Heart right ventricle (tissue), 16 donors: Measurements from ENCODE around the gene INPP5A. TPM values are rescaled to one million over a fixed set of nuclear protein-coding genes. Genes with fewer than 3 reads are reported as not detected.
A peak's percentile ranks its signal among the peaks of the same experiment; 100 is the strongest.

ENCODE experiments used
- ATAC-seq, 8 donors: fragments of 200-7000 bp; cut with Tn5 transposase; one replicate each; pipeline ENCODE4 v1.9.1; 2020; ENCODE audit warnings: mild to moderate bottlenecking in 8 of 8, moderate library complexity in 8 of 8, moderate number of reproducible peaks in 1 of 8
- DNase-seq, 2 donors: peaks; one replicate each; pipeline ENCODE4 v3.0.0-alpha.2; 2020
- H3K27ac ChIP-seq, 10 donors: fragments of 200-600 bp; sonication (generic) in 2 of 10; one replicate each; pipeline versions ENCODE4 v1.5.0 to v1.8.0; 2020 to 2022; ENCODE audit warnings: mild to moderate bottlenecking in 3 of 10
- H3K27me3 ChIP-seq, 7 donors: fragments of 200-600 bp; one replicate each; pipeline ENCODE4 v1.8.0; 2021 to 2022; ENCODE audit warnings: mild to moderate bottlenecking in 2 of 7
- H3K36me3 ChIP-seq, 9 donors: fragments of 200-600 bp; sonication (generic) in 1 of 9; one replicate each; pipeline versions ENCODE4 v1.5.0 to v1.8.0; 2020 to 2022; ENCODE audit warnings: mild to moderate bottlenecking in 2 of 9
- H3K4me1 ChIP-seq, 9 donors: fragments of 200-600 bp; sonication (generic) in 1 of 9; one replicate each; pipeline versions ENCODE4 v1.5.0 to v1.8.0; 2020 to 2022; ENCODE audit warnings: mild to moderate bottlenecking in 4 of 9
- H3K4me3 ChIP-seq, 10 donors: fragments of 200-600 bp; sonication (generic) in 2 of 10; one replicate each; pipeline versions ENCODE4 v1.5.0 to v1.8.0; 2020 to 2022; ENCODE audit warnings: mild to moderate bottlenecking in 7 of 10, moderate library complexity in 2 of 10
- H3K9me3 ChIP-seq, 11 donors: fragments of 200-600 bp in 10 of 11; sonication (generic) in 2 of 11; one replicate each; pipeline versions ENCODE4 v1.5.0 to v1.8.0; 2013 to 2022; ENCODE audit warnings: mild to moderate bottlenecking in 2 of 11, control low read depth in 1 of 11, moderate library complexity in 1 of 11
- WGBS, 2 donors: extraction: QIAGEN DNeasy Blood & Tissue Kit; methylation state at CpG; one replicate each; pipeline ENCODE4 v1.1.7; 2013; ENCODE audit warnings: inconsistent platforms in 1 of 2; 5-methylcytosine and 5-hydroxymethylcytosine counted together
- intact Hi-C, 10 donors: fragments of 100-400 bp; cut with DNase I; formaldehyde crosslinking; loops; one replicate each; pipeline versions ENCODE4 v1.11.1 to v1.14.2; 2022
- polyA plus RNA-seq, 2 donors: library from polyadenylated mRNA; stranded (reverse); fragments of 200-250 nt; gene quantifications; one replicate each; pipeline ENCODE4 v1.2.3, GENCODE V29; 2013
- total RNA-seq, 10 donors: library from RNA; stranded (reverse); fragmentation: NEBNext Ultra II Directional in 3 of 10; extraction: Animal tissue kit (Norgen Biotek cat#: 25700) in 3 of 10; gene quantifications; one replicate each; pipeline versions ENCODE4 v1.2.1 to v1.2.4, GENCODE V29; 2021 to 2023
- TF ChIP-seq, protein P1 (sequence below), 9 donors: fragments of 200-600 bp; sonication (generic) in 2 of 9; IDR thresholded peaks; one replicate each; pipeline versions ENCODE4 v1.5.0 to v1.8.0; 2021 to 2022; ENCODE audit warnings: antibody characterized with exemption in 9 of 9, mild to moderate bottlenecking in 5 of 9, moderate library complexity in 1 of 9
- donor health status: Arrhythmogenic right ventricular cardiomyopathy.
- donor health status: ischemic (EF 13 %, LVEDD 7.1; RV severe dilation, severe dysfunction).
- donor health status: healthy with polysubstance abuse.
- donor health status: DM: no; HTN: yes; CAD: no.
- donor health status: DM: no; HTN: no; CAD: no.
- donor health status: ischemic (EF 25% LVEDD 6.9; RV normal size, moderate dysfunction).
- donor health status: ischemic (EF 25% LVEDD 5.7; RV mildly dilated, moderate dysfunction).
- donor health status: healthy.
- donor health status: DM: yes; HTN: yes; CAD: no.
- donor health status: Ischemic cardiomyopathy.
- donor health status: ischemic (EF 35%, LVEDD 5.7; RV mildly dilated, moderate dysfunction).
- donor health status: nonischemic (EF 11% LVEDD 7.7; RV severe dilation, severe dysfunction).
- donor health status: DM: yes; HTN: yes; CAD: no.
- donor health status: PGD.
- donor health status: ischemic (EF 29% LVEDD 5.4; RV normal size, mild dysfunction).
- donor health status: nonischemic (EF 23%, LVEDD 6.1; RV moderate dilation, normal function).

Gene INPP5A
- total and polyA plus RNA-seq, 12 donors: 30.4 to 122 (median 106) TPM

DNA sequence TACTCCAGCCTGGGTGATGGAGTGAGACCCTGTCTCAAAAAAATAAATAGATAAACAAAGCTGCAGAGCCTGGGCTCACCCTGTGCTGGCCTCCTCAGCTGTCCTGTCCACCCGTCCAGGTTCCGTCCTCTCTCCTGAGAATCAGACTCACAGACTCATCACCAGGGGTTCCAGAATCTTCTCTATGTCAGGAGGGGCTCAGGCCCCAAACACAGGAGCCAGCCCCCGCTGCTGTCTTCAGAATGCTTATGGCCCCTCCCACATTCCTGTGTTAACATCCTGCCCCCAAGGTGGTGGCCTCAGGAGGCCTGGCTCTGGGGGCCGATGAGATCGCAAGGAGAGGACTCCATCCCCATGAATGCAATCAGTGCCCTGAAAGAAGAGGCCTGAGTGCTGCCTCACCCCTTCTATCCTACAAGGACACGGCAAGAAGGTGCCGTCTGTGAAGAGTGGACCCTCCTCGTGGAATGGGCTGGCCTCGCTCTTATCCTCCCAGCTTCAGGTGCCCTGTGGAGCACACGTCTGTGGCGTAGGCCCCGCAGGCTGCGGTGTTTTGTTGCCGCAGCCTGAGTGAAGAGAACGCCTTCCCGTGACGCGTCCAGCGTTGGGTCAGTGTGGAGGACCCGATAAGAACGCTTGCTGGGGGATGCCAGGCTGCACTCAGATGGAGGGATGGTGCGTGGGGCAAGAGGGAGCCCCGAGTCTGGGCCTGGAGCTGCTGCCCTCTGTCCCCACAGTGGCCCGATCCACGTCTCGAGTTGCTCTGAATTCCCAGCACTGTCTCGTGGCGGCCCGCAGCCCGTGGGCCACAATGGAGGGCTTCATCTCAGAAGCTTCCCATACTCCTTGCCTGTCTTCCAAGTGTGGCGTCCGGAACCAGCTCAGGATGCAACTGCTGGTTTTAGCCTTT, 77.1 kb downstream of the INPP5A start:
- ATAC-seq (no peak), DNase-seq (no peak)
- WGBS, 2 donors: 95% methylated on average over 32 of the region's 32 CpGs
- peaks cover 0 to 10% (median 2%) of the 10 kb centered on the region in 11 donors for H3K9me3 ChIP-seq
- H3K27me3 ChIP-seq: no peaks in the 10 kb centered on the region
- intact Hi-C loops: no loop called here
- TF ChIP-seq, protein P1, sequence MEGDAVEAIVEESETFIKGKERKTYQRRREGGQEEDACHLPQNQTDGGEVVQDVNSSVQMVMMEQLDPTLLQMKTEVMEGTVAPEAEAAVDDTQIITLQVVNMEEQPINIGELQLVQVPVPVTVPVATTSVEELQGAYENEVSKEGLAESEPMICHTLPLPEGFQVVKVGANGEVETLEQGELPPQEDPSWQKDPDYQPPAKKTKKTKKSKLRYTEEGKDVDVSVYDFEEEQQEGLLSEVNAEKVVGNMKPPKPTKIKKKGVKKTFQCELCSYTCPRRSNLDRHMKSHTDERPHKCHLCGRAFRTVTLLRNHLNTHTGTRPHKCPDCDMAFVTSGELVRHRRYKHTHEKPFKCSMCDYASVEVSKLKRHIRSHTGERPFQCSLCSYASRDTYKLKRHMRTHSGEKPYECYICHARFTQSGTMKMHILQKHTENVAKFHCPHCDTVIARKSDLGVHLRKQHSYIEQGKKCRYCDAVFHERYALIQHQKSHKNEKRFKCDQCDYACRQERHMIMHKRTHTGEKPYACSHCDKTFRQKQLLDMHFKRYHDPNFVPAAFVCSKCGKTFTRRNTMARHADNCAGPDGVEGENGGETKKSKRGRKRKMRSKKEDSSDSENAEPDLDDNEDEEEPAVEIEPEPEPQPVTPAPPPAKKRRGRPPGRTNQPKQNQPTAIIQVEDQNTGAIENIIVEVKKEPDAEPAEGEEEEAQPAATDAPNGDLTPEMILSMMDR (IDR thresholded peaks at IDR 0.05): no peak
- peaks cover 0 to 33% (median 11%) of the 10 kb centered on the region in 9 donors for H3K4me1 ChIP-seq
- no peak overlapping the region for H3K27ac ChIP-seq
- H3K36me3 ChIP-seq: peaks cover 0 to 13% (median 0%) of the 10 kb centered on the region in 9 donors
- H3K4me3 ChIP-seq: no peak overlapping the region

DNA sequence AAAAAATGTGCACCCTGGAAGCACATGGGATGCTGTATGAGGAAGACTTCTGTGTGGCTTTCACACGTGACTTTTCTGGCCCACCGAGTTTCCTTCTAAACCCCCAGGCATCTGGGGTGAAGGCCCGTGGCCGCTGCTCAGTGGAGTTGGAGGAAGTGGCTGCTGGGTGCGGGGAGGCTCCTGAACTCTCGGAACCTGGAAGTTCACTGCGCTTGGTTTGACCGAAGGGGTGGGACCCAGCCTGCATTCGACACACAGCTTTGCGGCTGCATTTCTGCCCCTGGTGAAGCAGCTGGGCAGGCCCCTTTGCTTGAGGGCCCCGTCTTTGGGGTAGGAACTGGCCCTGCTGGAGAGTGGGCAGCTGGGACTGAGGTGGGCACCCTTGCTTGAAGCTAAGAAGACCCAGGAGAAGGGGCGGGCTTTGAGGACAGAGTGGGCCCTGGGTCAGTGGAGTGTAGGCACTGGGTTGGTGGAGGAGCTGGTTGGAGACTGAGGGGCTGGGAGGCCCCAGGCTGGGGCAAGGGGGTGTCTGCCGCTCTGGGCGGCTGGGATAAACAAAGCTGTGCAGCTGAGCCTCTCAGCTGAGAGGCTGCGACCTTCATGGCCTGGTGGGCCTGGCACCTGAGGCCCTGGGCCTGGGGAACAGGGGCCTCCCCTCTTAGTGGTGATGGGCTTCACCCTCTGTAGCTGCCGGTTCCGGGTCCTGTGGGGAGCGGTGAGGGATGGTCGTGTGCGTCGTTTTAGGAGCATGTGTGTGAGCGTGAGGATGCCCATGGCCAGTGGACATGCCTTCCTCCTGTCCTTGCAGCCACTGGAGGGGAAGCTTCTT, 78.0 kb downstream of the INPP5A start:
- no peaks in the 10 kb centered on the region for H3K27me3 ChIP-seq
- TF ChIP-seq, protein P1 (IDR thresholded peaks at IDR 0.05): no peak
- peaks cover 0 to 19% (median 11%) of the 10 kb centered on the region in 11 donors for H3K9me3 ChIP-seq
- H3K4me1 ChIP-seq: peaks cover 0 to 29% (median 11%) of the 10 kb centered on the region in 9 donors
- no peak overlapping the region for H3K27ac ChIP-seq
- intact Hi-C loops: no loop called here
- DNase-seq: no peak
- peaks cover 0 to 18% (median 0%) of the 10 kb centered on the region in 9 donors for H3K36me3 ChIP-seq
- ATAC-seq: peak in 1 of 8 donors; percentile 9
- WGBS, 2 donors: 93 to 95% methylated on average over 22 of the region's 22 CpGs
- no peak overlapping the region for H3K4me3 ChIP-seq

DNA sequence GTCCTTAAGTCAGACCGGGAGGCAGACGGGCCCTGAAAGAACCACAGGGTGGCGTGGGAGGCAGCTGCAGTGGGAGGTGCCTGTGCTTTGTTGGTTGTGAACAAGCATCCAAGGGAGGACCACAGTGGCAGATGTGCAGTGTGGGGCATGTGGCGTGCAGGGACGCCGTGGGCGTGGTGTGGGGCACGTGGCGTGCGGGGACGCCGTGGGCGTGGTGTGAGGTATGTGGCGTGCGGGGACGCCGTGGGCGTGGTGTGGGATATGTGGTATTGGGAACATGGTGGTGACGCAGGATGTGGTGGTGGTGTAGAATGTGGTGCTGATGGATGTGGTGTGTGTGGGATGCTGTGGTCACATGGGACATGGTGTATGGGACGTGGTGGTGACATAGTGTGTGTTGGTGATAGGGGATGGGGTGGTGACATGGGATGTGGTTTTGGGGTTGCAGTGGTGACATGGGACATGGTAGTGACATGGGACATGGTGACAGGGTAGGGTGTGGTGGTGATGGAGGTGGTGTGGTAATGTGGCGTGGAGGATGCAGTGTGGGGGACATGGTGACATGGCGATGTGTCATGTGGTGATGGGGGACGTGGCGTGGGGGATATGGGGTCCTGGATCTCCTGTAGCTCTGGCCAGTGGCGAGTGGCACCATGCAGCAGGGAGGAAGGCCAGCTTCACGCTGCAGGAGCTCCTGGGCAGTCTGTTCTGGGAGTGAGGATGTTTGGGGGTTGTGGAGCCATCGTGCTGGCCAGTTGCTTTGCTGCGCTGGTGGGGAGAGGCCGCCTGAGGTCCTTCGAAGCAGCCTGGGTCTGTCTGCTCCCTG, 78.8 kb downstream of the INPP5A start:
- H3K4me3 ChIP-seq: no peak overlapping the region
- H3K4me1 ChIP-seq: peaks cover 0 to 26% (median 11%) of the 10 kb centered on the region in 9 donors
- ATAC-seq (peak in 1 of 8 donors; percentile 19), DNase-seq (no peak)
- H3K9me3 ChIP-seq: peaks cover 0 to 27% (median 12%) of the 10 kb centered on the region in 11 donors
- TF ChIP-seq, protein P1 (IDR thresholded peaks at IDR 0.05): no peak
- intact Hi-C loops: no loop called here
- peaks cover 0 to 18% (median 0%) of the 10 kb centered on the region in 9 donors for H3K36me3 ChIP-seq
- H3K27ac ChIP-seq: no peak overlapping the region
- no peaks in the 10 kb centered on the region for H3K27me3 ChIP-seq
- 95% methylated on average over 29 to 30 of the region's 30 CpGs for WGBS, 2 donors
